BLaER1 (cell line): Measurements from ENCODE around the gene ZNRF3.

Source experiments
- H3K27ac ChIP-seq: shearing (Covaris generic); formaldehyde crosslinking; 2 replicates; pipeline ENCODE4 v1.8.1; 2022
- H3K27me3 ChIP-seq: shearing (Covaris generic); formaldehyde crosslinking; 2 replicates; pipeline ENCODE4 v1.8.1; 2022
- H3K36me3 ChIP-seq: shearing (Covaris generic); formaldehyde crosslinking; 2 replicates; pipeline ENCODE4 v1.8.1; 2022
- H3K4me1 ChIP-seq: shearing (Covaris generic); formaldehyde crosslinking; 2 replicates; pipeline ENCODE4 v1.8.1; 2022
- H3K4me2 ChIP-seq: shearing (Covaris generic); formaldehyde crosslinking; 2 replicates; pipeline ENCODE4 v1.8.1; 2022
- H3K4me3 ChIP-seq: shearing (Covaris generic); formaldehyde crosslinking; 2 replicates; pipeline ENCODE4 v1.8.1; 2022
- H3K9ac ChIP-seq: shearing (Covaris generic); formaldehyde crosslinking; 2 replicates; pipeline ENCODE4 v1.8.1; 2022
- H3K9me3 ChIP-seq: shearing (Covaris generic); formaldehyde crosslinking; 2 replicates; pipeline ENCODE4 v1.8.1; 2022
- H4K20me1 ChIP-seq: shearing (Covaris generic); formaldehyde crosslinking; 2 replicates; pipeline ENCODE4 v1.8.1; 2022
- Cebpa-rat ChIP-seq: shearing (Covaris generic); IDR thresholded peaks from 2 replicates; pipeline ENCODE4 v1.8.1; 2022

ZNRF3 gene

GRCh38 chr22:29055192-29055830, 171.9 kb downstream of the ZNRF3 start:
- no peak overlapping the region for H3K4me3 ChIP-seq
- H3K27me3 ChIP-seq: no peaks in the 10 kb centered on the region
- peaks cover 10% of the 10 kb centered on the region; the same call in 1 of the 2 replicates for H4K20me1 ChIP-seq
- TF ChIP-seq Cebpa-rat: no peak
- H3K36me3 ChIP-seq: peaks cover 11% of the 10 kb centered on the region; the same call in 1 of the 2 replicates
- H3K9me3 ChIP-seq: no peaks in the 10 kb centered on the region
- peaks cover 22% of the 10 kb centered on the region for H3K4me1 ChIP-seq
- H3K27ac ChIP-seq: no peak overlapping the region
- H3K4me2 ChIP-seq: peak overlapping the region; percentile 52
- H3K9ac ChIP-seq: no peak overlapping the region

- H3K4me1 ChIP-seq: peaks cover 29% of the 10 kb centered on the region
- no peak overlapping the region for H3K4me3 ChIP-seq
- no peaks in the 10 kb centered on the region for H3K27me3 ChIP-seq
- no peak for TF ChIP-seq Cebpa-rat
- no peaks in the 10 kb centered on the region for H3K36me3 ChIP-seq
- H3K9ac ChIP-seq: no peak overlapping the region
- H3K27ac ChIP-seq: no peak overlapping the region
- H3K4me2 ChIP-seq: no peak overlapping the region
- no peaks in the 10 kb centered on the region for H3K9me3 ChIP-seq
- peaks cover 10% of the 10 kb centered on the region; the same call in 1 of the 2 replicates for H4K20me1 ChIP-seq
Observed at GRCh38 chr22:29056472-29056871, 173.1 kb downstream of the ZNRF3 start.

- no peak for TF ChIP-seq Cebpa-rat
- no peak overlapping the region for H3K4me3 ChIP-seq
- H3K36me3 ChIP-seq: no peaks in the 10 kb centered on the region
- peaks cover 19% of the 10 kb centered on the region for H3K4me1 ChIP-seq
- H4K20me1 ChIP-seq: no peaks in the 10 kb centered on the region
- no peak overlapping the region for H3K4me2 ChIP-seq
- no peaks in the 10 kb centered on the region for H3K27me3 ChIP-seq
- no peak overlapping the region for H3K27ac ChIP-seq
- no peaks in the 10 kb centered on the region for H3K9me3 ChIP-seq
- H3K9ac ChIP-seq: no peak overlapping the region
Observed at GRCh38 chr22:29060251-29060869, 177.0 kb downstream of the ZNRF3 start.

GRCh38 chr22:29060931-29061330, 177.6 kb downstream of the ZNRF3 start:
- Histone ChIP-seq H3K4me3 (no peak overlapping the region), H4K20me1 (no peaks in the 10 kb centered on the region), H3K9ac (no peak overlapping the region), H3K36me3 (no peaks in the 10 kb centered on the region), H3K27me3 (no peaks in the 10 kb centered on the region), H3K4me2 (peak overlapping the region; percentile 40), H3K9me3 (no peaks in the 10 kb centered on the region), H3K4me1 (peaks cover 19% of the 10 kb centered on the region), H3K27ac (no peak overlapping the region)
- TF ChIP-seq Cebpa-rat: no peak

- H3K4me2 ChIP-seq: peak within 1 kb of the TSS; percentile 40
- no peak within 1 kb of the TSS for H3K27ac ChIP-seq
- H4K20me1 ChIP-seq: no peaks in the 10 kb centered on the region
- H3K9me3 ChIP-seq: no peaks in the 10 kb centered on the region
- H3K4me1 ChIP-seq: peaks cover 24% of the 10 kb centered on the region
- H3K36me3 ChIP-seq: no peaks in the 10 kb centered on the region
- H3K27me3 ChIP-seq: no peaks in the 10 kb centered on the region
- no peak within 1 kb of the TSS for H3K9ac ChIP-seq
- TF ChIP-seq Cebpa-rat: no peak
- no peak within 1 kb of the TSS for H3K4me3 ChIP-seq
Observed at GRCh38 chr22:29061773-29062172, 178.4 kb downstream of the ZNRF3 start, which contains the start of gene C22orf31. Gene C22orf31, minus strand, starts transcription at chr22:29061831. Its CDS starts 39 bp downstream, at chr22:29061792.

- Histone ChIP-seq H3K9ac (no peak overlapping the region), H3K4me3 (no peak overlapping the region), H3K9me3 (no peaks in the 10 kb centered on the region), H3K4me2 (no peak overlapping the region), H3K27ac (no peak overlapping the region), H4K20me1 (no peaks in the 10 kb centered on the region), H3K27me3 (no peaks in the 10 kb centered on the region), H3K4me1 (peaks cover 24% of the 10 kb centered on the region), H3K36me3 (no peaks in the 10 kb centered on the region)
- no peak for TF ChIP-seq Cebpa-rat
Observed at GRCh38 chr22:29062286-29062821, 179.0 kb downstream of the ZNRF3 start.

- no peaks in the 10 kb centered on the region for H3K9me3 ChIP-seq
- H3K4me2 ChIP-seq: peak overlapping the region; percentile 60
- no peak overlapping the region for H3K4me3 ChIP-seq
- no peak for TF ChIP-seq Cebpa-rat
- no peaks in the 10 kb centered on the region for H3K36me3 ChIP-seq
- H3K9ac ChIP-seq: no peak overlapping the region
- peaks cover 24% of the 10 kb centered on the region for H3K4me1 ChIP-seq
- peaks cover 6% of the 10 kb centered on the region; the same call in 1 of the 2 replicates for H4K20me1 ChIP-seq
- H3K27ac ChIP-seq: no peak overlapping the region
- peaks cover 19% of the 10 kb centered on the region for H3K27me3 ChIP-seq
Observed at GRCh38 chr22:29065468-29066190, 182.3 kb downstream of the ZNRF3 start.

GRCh38 chr22:29069463-29069862, 186.1 kb downstream of the ZNRF3 start:
- no peak overlapping the region for H3K4me3 ChIP-seq
- H4K20me1 ChIP-seq: peaks cover 40% of the 10 kb centered on the region
- no peak for TF ChIP-seq Cebpa-rat

GRCh38 chr22:29070490-29070889, 187.1 kb downstream of the ZNRF3 start:
- no peaks in the 10 kb centered on the region for H3K36me3 ChIP-seq
- no peaks in the 10 kb centered on the region; the same call in 1 of the 2 replicates for H3K9me3 ChIP-seq
- H3K9ac ChIP-seq: no peak overlapping the region
- peaks cover 37% of the 10 kb centered on the region for H3K4me1 ChIP-seq
- no peak overlapping the region for H3K27ac ChIP-seq
- H3K4me2 ChIP-seq: no peak overlapping the region
- TF ChIP-seq Cebpa-rat: no peak
- H4K20me1 ChIP-seq: peaks cover 40% of the 10 kb centered on the region
- no peak overlapping the region for H3K4me3 ChIP-seq
- peaks cover 67% of the 10 kb centered on the region for H3K27me3 ChIP-seq

More at GRCh38 chr22:29069463-29069862, 186.1 kb downstream of the ZNRF3 start:
- Histone ChIP-seq H3K9me3 (no peaks in the 10 kb centered on the region; the same call in 1 of the 2 replicates), H3K36me3 (no peaks in the 10 kb centered on the region), H3K4me1 (peaks cover 41% of the 10 kb centered on the region), H3K27me3 (peaks cover 57% of the 10 kb centered on the region), H3K27ac (no peak overlapping the region), H3K4me2 (no peak overlapping the region), H3K9ac (no peak overlapping the region)
